SU-DHL-6 (cell line): ENCODE measurements around the gene ADNP.
A peak's percentile ranks its signal among the peaks of the same experiment; 100 is the strongest.

ENCODE experiments used
- H2AFZ ChIP-seq: fragments of 200-600 bp; sonication (generic); 2 replicates; pipeline ENCODE4 v1.6.1; 2014; ENCODE audit warnings: low read depth, mild to moderate bottlenecking, moderate library complexity, mixed read lengths, antibody characterized with exemption, low read length; ENCODE audit not compliant: severe bottlenecking
- H3F3A ChIP-seq: fragments of 200-600 bp; shearing (Covaris generic); 2 replicates; pipeline ENCODE4 v1.6.0; 2016; ENCODE audit warnings: antibody characterized with exemption, mild to moderate bottlenecking; ENCODE audit not compliant: insufficient read depth
- H3K27ac ChIP-seq: fragments of 200-600 bp; sonication (generic); 2 replicates; pipeline ENCODE4 v1.5.1; 2016; ENCODE audit warnings: low read depth, mild to moderate bottlenecking, low read length, moderate library complexity, mixed read lengths
- H3K27me3 ChIP-seq: fragments of 200-600 bp; sonication (generic), shearing (Covaris generic); 2 replicates; pipeline ENCODE4 v1.6.0; 2014; ENCODE audit warnings: mild to moderate bottlenecking, low read length
- H3K36me3 ChIP-seq: fragments of 200-600 bp; sonication (generic); 2 replicates; pipeline ENCODE4 v1.6.1; 2014; ENCODE audit warnings: mild to moderate bottlenecking, low read length, mixed read lengths
- H3K4me2 ChIP-seq: fragments of 300-600, 200-600 bp; shearing (Covaris generic), sonication (generic); 2 replicates; pipeline ENCODE4 v1.6.0; 2014; ENCODE audit warnings: low read length, low read depth, mild to moderate bottlenecking; ENCODE audit not compliant: poor library complexity, severe bottlenecking
- H3K4me3 ChIP-seq: fragments of 200-600 bp; sonication (generic); 2 replicates; pipeline ENCODE4 v1.5.1; 2014; ENCODE audit warnings: antibody characterized with exemption, low read length, mild to moderate bottlenecking, mixed read lengths; ENCODE audit not compliant: insufficient read depth, poor library complexity, severe bottlenecking
- H3K79me2 ChIP-seq: fragments of 200-600 bp; sonication (generic); 2 replicates; pipeline ENCODE4 v1.6.1; 2014; ENCODE audit warnings: mild to moderate bottlenecking, low read length, moderate library complexity; ENCODE audit not compliant: insufficient read depth
- H3K9ac ChIP-seq: fragments of 200-600 bp; sonication (generic); 2 replicates; pipeline ENCODE4 v1.7.0; 2014; ENCODE audit warnings: mild to moderate bottlenecking, low read length
- H3K9me2 ChIP-seq: fragments of 200-600 bp; sonication (generic); replicated peaks from 2 replicates; pipeline ENCODE4 v1.6.1; 2014; ENCODE audit warnings: low read length; ENCODE audit not compliant: insufficient read depth
- H3K9me3 ChIP-seq: fragments of 200-600 bp; sonication (generic); 2 replicates; pipeline ENCODE4 v1.6.1; 2014; ENCODE audit warnings: low read length, mixed read lengths; ENCODE audit not compliant: insufficient read depth
- H4K20me1 ChIP-seq: fragments of 200-600 bp; sonication (generic); 2 replicates; pipeline ENCODE4 v1.6.1; 2014; ENCODE audit warnings: low read depth, mild to moderate bottlenecking, antibody characterized with exemption, low read length, moderate library complexity, mixed read lengths
- CTCF ChIP-seq: fragments of 200-600 bp; sonication (generic); IDR thresholded peaks from one replicate; pipeline ENCODE4 v1.5.1; 2017; ENCODE audit warnings: antibody characterized with exemption, mild to moderate bottlenecking, low read length, moderate library complexity; ENCODE audit not compliant: insufficient read depth, poor library complexity, severe bottlenecking
- EZH2phosphoT487 ChIP-seq: fragments of 200-600 bp; sonication (generic), shearing (Covaris generic); conservative IDR thresholded peaks from 2 replicates; pipeline ENCODE4 v1.6.1; 2018; ENCODE audit warnings: mild to moderate bottlenecking, antibody characterized with exemption, low read length, moderate library complexity, mixed read lengths

ADNP gene

DNA sequence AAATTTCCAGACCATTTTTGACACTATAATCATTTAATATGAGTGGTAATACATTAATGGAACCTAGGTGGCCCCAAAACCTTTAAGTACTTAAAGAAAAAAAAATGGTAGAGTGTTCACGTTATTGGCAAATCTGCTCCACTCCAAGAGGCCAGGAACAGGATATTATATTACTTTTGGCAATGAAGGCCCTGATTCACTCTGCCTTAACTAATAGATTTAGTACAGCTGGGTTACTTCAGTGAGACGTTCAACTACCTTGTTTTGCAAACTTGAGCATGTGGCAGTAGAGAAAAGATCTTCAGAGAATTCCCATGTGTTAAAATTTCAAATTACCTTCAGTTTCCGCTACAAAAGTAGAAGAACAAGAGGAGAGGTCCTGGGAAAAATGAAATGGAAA, 12.8 kb downstream of the ADNP start:
- peaks cover 20% of the 10 kb centered on the region; the same call in 1 of the 2 replicates for H3K36me3 ChIP-seq
- peaks cover 55% of the 10 kb centered on the region for H4K20me1 ChIP-seq
- H3F3A ChIP-seq = peaks cover 21% of the 10 kb centered on the region
- no peak overlapping the region for H3K4me3 ChIP-seq
- no peak overlapping the region for H2AFZ ChIP-seq
- no peak overlapping the region for H3K27ac ChIP-seq
- H3K27me3 ChIP-seq = no peaks in the 10 kb centered on the region
- H3K79me2 ChIP-seq = peaks cover 99% of the 10 kb centered on the region
- no peak overlapping the region for H3K9ac ChIP-seq
- H3K9me2 ChIP-seq = no peaks in the 10 kb centered on the region
- H3K4me2 ChIP-seq = peak overlapping the region; percentile 37
- TF ChIP-seq EZH2phosphoT487 = no peak
- no peak for TF ChIP-seq CTCF
- no peaks in the 10 kb centered on the region for H3K9me3 ChIP-seq

- no peak for TF ChIP-seq EZH2phosphoT487
- TF ChIP-seq CTCF = no peak
- Histone ChIP-seq H3K4me3 (no peak overlapping the region), H3K79me2 (peaks cover 99% of the 10 kb centered on the region), H3K27ac (peak overlapping the region; percentile 26; the same call in 1 of the 2 replicates), H3K9me2 (no peaks in the 10 kb centered on the region), H3K9me3 (no peaks in the 10 kb centered on the region), H3K9ac (no peak overlapping the region), H3K36me3 (peaks cover 20% of the 10 kb centered on the region; the same call in 1 of the 2 replicates), H4K20me1 (peaks cover 54% of the 10 kb centered on the region), H3K4me2 (peak overlapping the region; percentile 37), H2AFZ (no peak overlapping the region), H3F3A (peaks cover 18% of the 10 kb centered on the region), H3K27me3 (no peaks in the 10 kb centered on the region)
Measured at GRCh38 chr20:50916934-50917333, 14.3 kb downstream of the ADNP start.

DNA sequence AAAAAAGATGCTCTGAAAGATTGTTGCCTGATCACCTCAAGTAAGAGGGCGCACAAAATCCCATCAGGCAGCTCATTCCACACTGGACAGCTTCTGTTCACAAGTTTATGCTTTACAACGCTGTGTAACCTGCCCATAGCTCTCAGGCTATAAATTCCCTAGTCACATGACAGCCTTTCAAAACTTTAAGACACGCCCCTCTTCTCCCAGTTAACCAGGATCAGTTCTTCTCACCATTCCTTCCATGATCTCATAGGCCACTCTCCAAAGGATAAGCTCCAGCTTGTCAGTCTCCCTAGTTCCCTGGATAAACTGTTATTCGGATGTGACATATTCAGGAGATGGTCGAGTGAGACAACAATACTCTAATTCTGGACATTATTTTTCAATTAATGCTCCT, 15.0 kb downstream of the ADNP start:
- no peaks in the 10 kb centered on the region for H3K9me2 ChIP-seq
- peaks cover 54% of the 10 kb centered on the region for H4K20me1 ChIP-seq
- peaks cover 11% of the 10 kb centered on the region; the same call in 1 of the 2 replicates for H3F3A ChIP-seq
- no peak overlapping the region for H2AFZ ChIP-seq
- peaks cover 99% of the 10 kb centered on the region for H3K79me2 ChIP-seq
- peak overlapping the region; percentile 37 for H3K4me2 ChIP-seq
- H3K4me3 ChIP-seq = no peak overlapping the region
- no peak overlapping the region for H3K27ac ChIP-seq
- peaks cover 24% of the 10 kb centered on the region; the same call in 1 of the 2 replicates for H3K36me3 ChIP-seq
- TF ChIP-seq EZH2phosphoT487 = no peak
- TF ChIP-seq CTCF = no peak
- no peaks in the 10 kb centered on the region for H3K9me3 ChIP-seq
- H3K27me3 ChIP-seq = no peaks in the 10 kb centered on the region
- no peak overlapping the region for H3K9ac ChIP-seq
